Kidney glomerular epithelial cell (primary cell): Measurements from ENCODE around the gene MATN4.
"Not testable (repeated sequence)": the region's sequence is repeated elsewhere in the genome, so short reads cannot be mapped to it uniquely, and the experiment has no call there.

Experiments used
- DNase-seq: peaks from one replicate; lab custom pipeline; 2025; lab: John Stamatoyannopoulos, UW

MATN4 gene, protein sequence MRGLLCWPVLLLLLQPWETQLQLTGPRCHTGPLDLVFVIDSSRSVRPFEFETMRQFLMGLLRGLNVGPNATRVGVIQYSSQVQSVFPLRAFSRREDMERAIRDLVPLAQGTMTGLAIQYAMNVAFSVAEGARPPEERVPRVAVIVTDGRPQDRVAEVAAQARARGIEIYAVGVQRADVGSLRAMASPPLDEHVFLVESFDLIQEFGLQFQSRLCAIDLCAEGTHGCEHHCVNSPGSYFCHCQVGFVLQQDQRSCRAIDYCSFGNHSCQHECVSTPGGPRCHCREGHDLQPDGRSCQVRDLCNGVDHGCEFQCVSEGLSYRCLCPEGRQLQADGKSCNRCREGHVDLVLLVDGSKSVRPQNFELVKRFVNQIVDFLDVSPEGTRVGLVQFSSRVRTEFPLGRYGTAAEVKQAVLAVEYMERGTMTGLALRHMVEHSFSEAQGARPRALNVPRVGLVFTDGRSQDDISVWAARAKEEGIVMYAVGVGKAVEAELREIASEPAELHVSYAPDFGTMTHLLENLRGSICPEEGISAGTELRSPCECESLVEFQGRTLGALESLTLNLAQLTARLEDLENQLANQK

DNA sequence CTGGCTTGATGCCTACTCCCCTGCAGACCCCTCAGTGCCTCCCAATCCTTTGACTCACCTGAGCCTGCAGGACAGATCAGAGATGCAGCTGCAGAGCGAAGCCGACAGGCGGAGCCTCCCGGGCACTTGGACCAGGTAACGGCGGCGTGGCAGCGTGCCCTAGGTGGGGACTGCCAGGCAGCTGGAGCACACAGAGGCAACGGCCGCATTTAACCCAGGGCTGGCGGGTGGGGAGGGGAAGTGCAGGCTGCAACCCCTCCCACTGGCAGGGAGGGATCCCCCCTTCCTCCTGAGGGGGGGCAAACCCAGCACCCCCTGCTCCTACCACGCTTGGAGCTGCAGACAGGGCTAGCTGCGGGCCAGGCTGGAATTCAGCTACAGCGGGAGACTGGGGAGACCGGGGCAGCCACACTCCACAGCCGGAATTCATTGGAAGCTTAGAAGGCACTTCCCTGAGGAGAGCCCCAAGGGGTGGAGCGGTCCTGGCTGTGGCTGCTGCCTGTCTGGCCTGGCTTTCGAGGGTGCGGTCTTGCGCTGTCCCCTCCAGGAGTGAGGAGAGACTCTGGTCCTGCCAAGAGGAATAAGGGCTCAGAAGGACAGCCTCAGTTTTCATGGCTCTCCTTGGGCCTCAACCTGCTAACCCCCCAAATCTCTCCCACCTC, at the start of gene MATN4:
Gene MATN4, minus strand, starts transcription at position 183 of the 662 bp plus-strand sequence. CDS start 2,717 bp downstream, outside the sequence.
- DNase-seq, result no peak

- DNase-seq, result peak; percentile 55
Measured at GRCh38 chr20:45355209-45356084, 47.3 kb upstream of the MATN4 start.

- DNase-seq, result no peak
Measured at GRCh38 chr20:45354423-45355208, 46.5 kb upstream of the MATN4 start.

DNA sequence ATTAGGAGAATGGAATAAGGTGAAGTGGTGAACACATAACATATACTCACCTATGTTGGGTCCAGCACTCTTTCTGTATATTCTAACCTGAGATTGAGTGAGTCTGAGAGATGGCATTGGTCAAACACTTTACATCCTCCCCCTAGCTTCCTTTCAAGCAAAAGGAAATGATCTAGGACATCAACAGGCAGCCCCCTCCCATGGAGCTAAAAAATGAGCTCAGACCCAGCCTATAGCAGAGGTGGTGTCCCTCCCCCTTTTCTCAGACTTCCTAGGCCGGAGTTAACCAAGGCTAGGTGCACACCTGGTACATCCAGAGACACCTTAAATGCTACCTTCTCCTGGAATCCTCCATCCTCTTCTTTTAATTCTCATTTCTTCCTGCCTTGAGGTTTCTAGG, 45.6 kb upstream of the MATN4 start:
- no peak for DNase-seq

DNA sequence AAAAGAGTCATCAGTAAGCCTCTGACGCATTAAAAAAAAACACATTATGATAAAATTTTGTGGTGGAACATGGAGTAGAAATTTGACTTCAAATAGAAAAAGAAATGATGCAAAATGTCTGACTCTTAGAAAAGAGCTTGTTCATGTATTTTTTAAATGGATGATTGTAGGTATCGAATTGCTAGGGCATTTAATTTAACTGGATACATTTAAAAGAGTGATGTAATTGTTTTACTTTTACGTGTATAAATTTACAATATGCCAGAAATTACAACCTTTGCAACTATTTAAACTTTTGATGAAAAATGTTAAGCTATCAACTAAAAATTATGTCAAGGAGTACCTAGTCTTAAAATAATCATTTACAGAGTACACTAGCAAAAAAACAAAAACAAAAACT, 44.6 kb upstream of the MATN4 start:
- DNase-seq, result no peak

DNA sequence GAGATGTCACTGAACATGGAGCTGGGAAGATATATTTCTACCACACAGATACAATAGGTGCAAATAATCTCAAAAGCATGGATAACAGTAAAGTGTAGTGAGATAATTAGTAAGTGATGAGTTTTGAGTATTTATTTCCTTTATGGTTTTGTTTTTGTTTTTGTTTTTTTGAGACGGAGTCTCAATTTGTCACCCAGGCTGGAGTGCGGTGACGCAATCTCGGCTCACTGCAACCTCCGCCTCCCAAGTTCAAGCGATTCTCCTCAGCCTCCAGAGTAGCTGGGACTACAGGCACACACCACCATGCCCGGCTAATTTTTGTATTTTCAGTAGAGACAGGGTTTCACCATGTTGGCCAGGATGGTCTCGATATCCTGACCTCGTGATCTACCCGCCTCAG, 42.7 kb upstream of the MATN4 start:
- DNase-seq, result not testable (repeated sequence)

- no peak for DNase-seq
Measured at GRCh38 chr20:45350217-45350616, 42.1 kb upstream of the MATN4 start.

- no peak for DNase-seq
Measured at GRCh38 chr20:45347936-45348778, 40.1 kb upstream of the MATN4 start, which contains the start of gene SDC4. TSS of gene SDC4 (minus strand) at chr20:45348424. CDS start at chr20:45348384, 40 bp downstream.

GRCh38 chr20:45347297-45347935, 39.3 kb upstream of the MATN4 start:
- DNase-seq, result no peak

DNA sequence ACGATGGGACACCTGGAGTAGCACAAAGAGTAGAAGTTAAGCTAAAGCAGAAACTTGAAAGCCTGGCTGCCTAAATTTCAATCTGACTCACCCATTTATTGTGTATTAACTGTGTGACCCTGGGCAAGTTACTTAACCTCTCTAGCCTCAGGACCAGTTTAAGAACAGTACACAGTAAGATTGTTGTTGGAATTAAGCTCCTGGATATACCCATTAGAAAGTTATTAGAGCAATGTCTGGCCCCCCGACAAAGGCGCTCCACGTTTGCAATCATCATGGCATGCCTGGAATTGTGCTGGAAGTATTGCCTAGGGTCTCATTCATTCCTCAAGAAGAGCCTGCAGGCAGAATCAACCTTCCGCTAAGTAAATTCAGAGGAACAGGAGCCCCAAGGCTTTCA, 38.8 kb upstream of the MATN4 start:
- no peak for DNase-seq

- no peak for DNase-seq
Measured at GRCh38 chr20:45346291-45346718, 38.2 kb upstream of the MATN4 start.

DNA sequence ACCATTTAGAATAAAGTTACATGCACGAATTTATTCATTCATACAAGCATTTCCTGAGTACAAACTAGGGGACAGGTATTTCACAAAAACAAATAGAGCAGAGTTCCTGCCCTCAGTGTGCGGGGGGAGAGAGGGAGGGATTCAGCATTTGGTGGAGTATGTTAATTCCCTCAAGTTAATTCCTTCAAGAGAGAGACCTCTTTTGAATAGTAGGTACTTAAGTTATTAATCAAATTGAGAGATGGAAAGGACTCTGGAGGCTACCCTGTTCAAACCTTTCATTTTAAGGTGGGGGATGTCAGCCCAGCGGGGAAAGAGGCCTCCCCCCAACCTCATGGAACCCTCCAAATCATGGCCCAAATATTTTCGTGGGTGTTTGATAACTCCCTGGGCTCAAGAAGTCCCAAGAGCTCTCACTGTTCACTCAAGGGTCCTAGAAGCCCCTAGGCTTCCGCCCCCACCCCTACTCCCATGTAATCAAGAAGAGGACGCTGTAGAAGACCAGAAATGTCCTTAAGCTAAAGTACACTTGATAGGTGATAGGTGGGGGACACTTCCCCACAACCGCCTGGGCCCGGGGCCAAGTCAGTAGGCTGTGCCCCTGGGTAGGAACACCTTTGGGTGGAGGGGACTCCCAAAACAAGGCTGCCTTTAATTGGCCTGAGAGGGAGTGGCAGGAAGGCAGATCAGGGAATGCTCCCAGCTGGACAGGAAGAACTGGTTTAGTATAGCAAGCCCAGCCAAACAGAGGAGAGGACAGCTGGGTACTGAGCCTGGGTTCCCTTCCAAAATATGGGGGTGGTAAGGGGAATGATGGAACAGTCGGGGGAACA, 37.2 kb upstream of the MATN4 start:
- no peak for DNase-seq

DNA sequence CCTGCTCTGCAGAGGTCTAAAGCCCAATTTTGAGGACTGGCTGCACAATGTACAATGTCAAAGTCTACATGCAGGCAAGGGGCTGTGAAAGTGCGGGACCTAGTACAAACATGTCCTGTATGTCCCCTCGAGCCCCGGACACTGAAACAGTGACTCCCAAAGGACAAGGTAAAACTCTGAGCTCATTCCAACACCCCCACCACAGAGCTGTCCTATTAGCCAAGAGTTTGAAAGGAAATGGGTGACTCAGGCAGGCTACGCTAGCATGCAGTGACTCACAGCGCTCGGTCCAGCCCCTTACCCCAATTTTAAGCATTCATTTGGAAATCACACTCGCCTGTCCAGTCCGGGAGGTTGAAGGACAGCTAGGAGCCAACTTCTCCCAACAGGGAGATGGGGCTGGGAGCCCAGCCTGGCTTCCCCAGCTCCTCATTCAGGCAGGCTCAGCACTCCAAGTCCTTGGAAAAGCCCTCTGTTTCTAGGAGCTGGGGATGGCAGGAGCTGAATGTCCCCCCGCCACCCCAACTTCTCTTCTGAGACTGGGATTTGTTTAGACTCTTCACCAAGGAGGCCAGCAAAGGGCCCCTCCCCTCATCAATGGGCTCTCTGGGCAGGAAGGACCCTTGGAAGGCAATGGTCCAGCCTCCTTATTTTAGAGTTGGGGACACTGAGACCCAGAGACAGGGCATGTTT, 36.2 kb upstream of the MATN4 start:
- DNase-seq, result peak; percentile 89

GRCh38 chr20:45343532-45344167, 35.6 kb upstream of the MATN4 start:
- peak; percentile 44 for DNase-seq

DNA sequence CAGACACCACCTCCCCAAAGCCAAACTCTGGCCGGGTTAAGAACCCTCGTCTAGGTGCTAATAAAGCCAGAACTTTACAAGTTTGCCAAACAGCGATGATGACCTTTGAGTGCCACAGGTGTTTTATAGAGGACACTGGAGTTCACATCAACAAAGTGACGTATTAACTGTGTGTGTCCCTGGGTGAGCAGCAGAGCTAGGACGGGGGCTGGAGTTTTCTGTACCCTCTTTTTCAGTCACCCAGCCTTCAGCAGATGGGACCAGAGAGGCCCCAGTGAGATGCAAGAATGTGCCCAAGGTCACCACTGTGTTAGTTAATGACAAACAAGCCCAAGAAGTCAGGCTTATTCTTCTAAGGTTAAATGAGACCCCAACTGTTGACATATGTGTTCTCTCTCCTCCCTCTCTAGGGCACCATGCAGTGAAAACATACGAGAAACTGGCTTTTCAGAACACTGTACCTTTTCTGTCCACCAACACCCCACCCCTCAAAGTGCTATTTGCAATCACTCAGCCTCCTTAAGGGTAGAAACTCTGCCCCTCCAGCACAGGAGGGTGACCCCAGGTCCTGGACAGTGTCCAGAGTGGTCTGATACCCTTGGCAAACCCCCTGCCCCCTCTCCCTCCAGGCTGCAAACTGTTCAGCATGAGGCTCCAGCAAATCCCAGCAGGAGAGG, 34.9 kb upstream of the MATN4 start:
- DNase-seq, result no peak

DNA sequence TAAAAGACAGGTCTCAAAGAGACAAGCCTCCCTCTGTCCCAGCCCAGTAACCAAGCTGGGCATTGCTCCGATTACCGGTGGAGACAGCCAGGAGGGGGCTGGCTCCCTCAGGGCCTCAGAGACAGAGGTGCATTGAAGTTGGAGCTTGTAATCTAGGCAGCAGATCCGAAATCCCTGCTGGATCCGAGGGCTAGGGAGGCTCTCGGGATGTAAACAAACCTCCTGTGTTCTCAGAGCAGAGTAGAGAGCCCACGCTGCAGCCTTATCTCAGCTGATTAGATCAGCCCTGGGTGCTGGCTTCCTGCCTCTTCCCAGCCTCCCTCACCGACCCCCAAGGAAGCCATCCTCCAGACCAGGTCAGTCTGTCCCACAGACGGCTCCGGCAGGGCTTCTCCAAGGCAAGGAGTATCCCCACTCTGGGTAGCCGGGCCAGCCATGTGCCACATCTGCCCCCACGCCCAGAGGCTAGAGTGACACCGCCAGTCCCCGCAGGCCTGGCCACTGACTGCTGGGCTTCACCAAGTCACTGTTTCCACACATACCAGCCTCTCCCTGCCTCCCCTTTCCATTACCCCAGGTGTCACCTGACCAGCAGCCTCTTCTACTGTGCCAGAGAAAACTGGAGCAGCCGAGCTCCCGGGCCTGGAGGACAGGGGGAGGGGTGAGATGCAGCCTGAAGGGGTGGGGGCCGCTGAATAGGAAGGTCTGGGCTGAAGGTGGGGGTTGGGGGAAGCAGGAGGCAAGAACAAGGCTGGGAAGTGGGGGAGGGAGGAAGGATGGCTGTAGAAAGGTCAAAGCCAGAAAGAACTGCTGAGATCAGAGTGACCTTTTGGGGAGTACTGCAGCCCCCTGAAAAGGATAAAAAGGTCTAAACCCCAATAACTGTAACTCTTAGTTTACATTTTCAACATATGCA, 34.1 kb upstream of the MATN4 start:
- DNase-seq, result peak; percentile 45
